ENCODE measurements around the gene IGSF23. TPM values are rescaled to one million over a fixed set of nuclear protein-coding genes. Genes with fewer than 3 reads are reported as not detected.

The IGSF23 gene
- total and polyA plus RNA-seq, 2 donors (not counting 1 experiment from before 2014, with no cell fraction given), result not detected

- Histone ChIP-seq H2AFZ (ENCODE audit: insufficient read depth, low read depth, low read length, poor library complexity, severe bottlenecking) (no peak overlapping the region), H3K27ac (ENCODE audit: low read length in 2 of 2) (no peak overlapping the region), H3K79me2 (ENCODE audit: control insufficient read depth, insufficient read depth, low read length) (no peaks in the 10 kb centered on the region), H3K27me3 (replicated peaks in 1 of 4; ENCODE audit: control extremely low read depth in 1 of 4, control insufficient read depth in 3 of 4, insufficient read depth in 4 of 4, low read length in 3 of 4) (no peaks in the 10 kb centered on the region), H4K20me1 (ENCODE audit: control insufficient read depth, insufficient read depth, low read length, poor library complexity, severe bottlenecking) (no peaks in the 10 kb centered on the region), H3K9ac (ENCODE audit: low read length) (no peak overlapping the region), H3K4me1 (ENCODE audit: control insufficient read depth in 2 of 2, insufficient read depth in 2 of 2, low read length in 2 of 2) (no peaks in the 10 kb centered on the region), H3K9me3 (ENCODE audit: control extremely low read depth in 1 of 3, control insufficient read depth in 2 of 3, insufficient read depth in 1 of 3, low read length in 2 of 3) (no peaks in the 10 kb centered on the region), H3K4me2 (replicated peaks; ENCODE audit: low read depth, low read length, poor library complexity, severe bottlenecking) (no peak overlapping the region), H3K4me3 (ENCODE audit: control extremely low read depth in 1 of 5, extremely low read depth in 1 of 5, insufficient read depth in 1 of 5, low read depth in 2 of 5, low read length in 4 of 5) (no peak overlapping the region), H3K36me3 (replicated peaks in 1 of 2; ENCODE audit: control extremely low read depth in 1 of 2, control insufficient read depth in 1 of 2, extremely low read depth in 1 of 2, insufficient read depth in 2 of 2, low read length in 1 of 2) (no peaks in the 10 kb centered on the region)
- ATAC-seq (ENCODE audit: low read depth) (no peak), DNase-seq (no peak)
- no peaks in the 10 kb centered on the region for H3K9me3 Mint-ChIP-seq (ENCODE audit: insufficient read depth)
- no peak for TF ChIP-seq EZH2 (IDR thresholded peaks at IDR 0.05; ENCODE audit: borderline replicate concordance, insufficient read depth, low read depth, low read length, poor library complexity, severe bottlenecking)
- no peak for TF ChIP-seq CTCF (IDR thresholded peaks at IDR 0.05)
- H3K4me3 Mint-ChIP-seq, result no peak overlapping the region
- H3K4me1 Mint-ChIP-seq, result no peaks in the 10 kb centered on the region
- intact Hi-C loops (cut with micrococcal nuclease), result no loop called here
- WGBS (ENCODE audit: insufficient coverage), result 100% methylated on average over 4 of the region's 10 CpGs
- POLR2A ChIA-PET, result no interaction called here
- CTCF ChIA-PET, result interaction anchor here (0.7 kb wide), 1 partner anchor 60 kb away, joined by 4 read pairs; no protein-coding TSS in a partner anchor
- H3K27ac Mint-ChIP-seq, result no peak overlapping the region
- peaks cover 6% of the 10 kb centered on the region for H3K27me3 Mint-ChIP-seq
These were observed 51.6 kb downstream of the IGSF23 start for GRCh38 chr19:44664976-44665375.

- Histone ChIP-seq H3K9ac (ENCODE audit: low read length) (no peak overlapping the region), H4K20me1 (ENCODE audit: control insufficient read depth, insufficient read depth, low read length, poor library complexity, severe bottlenecking) (no peaks in the 10 kb centered on the region), H3K36me3 (replicated peaks in 1 of 2; ENCODE audit: control extremely low read depth in 1 of 2, control insufficient read depth in 1 of 2, extremely low read depth in 1 of 2, insufficient read depth in 2 of 2, low read length in 1 of 2) (no peaks in the 10 kb centered on the region), H3K79me2 (ENCODE audit: control insufficient read depth, insufficient read depth, low read length) (no peaks in the 10 kb centered on the region), H3K27me3 (replicated peaks in 1 of 4; ENCODE audit: control extremely low read depth in 1 of 4, control insufficient read depth in 3 of 4, insufficient read depth in 4 of 4, low read length in 3 of 4) (no peaks in the 10 kb centered on the region), H3K4me2 (replicated peaks; ENCODE audit: low read depth, low read length, poor library complexity, severe bottlenecking) (no peak overlapping the region), H2AFZ (ENCODE audit: insufficient read depth, low read depth, low read length, poor library complexity, severe bottlenecking) (no peak overlapping the region), H3K9me3 (ENCODE audit: control extremely low read depth in 1 of 3, control insufficient read depth in 2 of 3, insufficient read depth in 1 of 3, low read length in 2 of 3) (peaks cover 0 to 3% (median 0%) of the 10 kb centered on the region in 3 donors), H3K27ac (ENCODE audit: low read length in 2 of 2) (no peak overlapping the region), H3K4me3 (ENCODE audit: control extremely low read depth in 1 of 5, extremely low read depth in 1 of 5, insufficient read depth in 1 of 5, low read depth in 2 of 5, low read length in 4 of 5) (no peak overlapping the region), H3K4me1 (ENCODE audit: control insufficient read depth in 2 of 2, insufficient read depth in 2 of 2, low read length in 2 of 2) (no peaks in the 10 kb centered on the region)
- Mint-ChIP-seq H3K4me3 (no peak overlapping the region), H3K27me3 (peaks cover 6% of the 10 kb centered on the region), H3K4me1 (no peaks in the 10 kb centered on the region), H3K27ac (no peak overlapping the region), H3K9me3 (ENCODE audit: insufficient read depth) (no peaks in the 10 kb centered on the region)
- intact Hi-C loops (cut with micrococcal nuclease), result no loop called here
- DNase-seq, result no peak
- CTCF ChIA-PET, result no interaction called here
- no peak for ATAC-seq (ENCODE audit: low read depth)
- WGBS (ENCODE audit: insufficient coverage), result 80% methylated on average over 5 of the region's 7 CpGs
- POLR2A ChIA-PET, result no interaction called here
- no peak for TF ChIP-seq EZH2 (IDR thresholded peaks at IDR 0.05; ENCODE audit: borderline replicate concordance, insufficient read depth, low read depth, low read length, poor library complexity, severe bottlenecking)
- TF ChIP-seq CTCF (IDR thresholded peaks at IDR 0.05), result no peak
These were observed 53.6 kb downstream of the IGSF23 start for GRCh38 chr19:44666852-44667556.

Data from B cell (primary cell).